ENCODE results near the gene CPEB4.

DNA sequence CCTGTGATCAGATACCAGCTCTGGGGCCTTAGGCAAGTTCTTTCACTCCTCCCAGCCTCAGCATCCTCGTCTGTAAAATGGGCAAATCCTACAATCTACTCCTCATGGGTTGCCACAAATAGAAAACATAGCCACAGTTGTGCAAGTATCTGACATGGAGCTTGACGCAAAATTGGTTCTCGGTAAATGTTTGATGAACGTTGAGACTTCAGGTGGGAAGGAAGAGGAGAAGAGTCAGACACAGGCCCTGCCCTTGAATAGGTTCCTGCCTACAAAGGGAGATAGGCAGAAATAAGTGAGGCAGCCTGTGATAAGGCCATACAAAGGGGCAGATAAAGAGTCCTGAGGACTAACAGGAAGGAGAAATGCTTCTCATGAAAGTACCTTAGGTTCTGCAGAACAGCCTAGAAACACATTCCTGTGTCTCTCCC, 26.1 kb upstream of the CPEB4 start:
- TF ChIP-seq, protein P1, sequence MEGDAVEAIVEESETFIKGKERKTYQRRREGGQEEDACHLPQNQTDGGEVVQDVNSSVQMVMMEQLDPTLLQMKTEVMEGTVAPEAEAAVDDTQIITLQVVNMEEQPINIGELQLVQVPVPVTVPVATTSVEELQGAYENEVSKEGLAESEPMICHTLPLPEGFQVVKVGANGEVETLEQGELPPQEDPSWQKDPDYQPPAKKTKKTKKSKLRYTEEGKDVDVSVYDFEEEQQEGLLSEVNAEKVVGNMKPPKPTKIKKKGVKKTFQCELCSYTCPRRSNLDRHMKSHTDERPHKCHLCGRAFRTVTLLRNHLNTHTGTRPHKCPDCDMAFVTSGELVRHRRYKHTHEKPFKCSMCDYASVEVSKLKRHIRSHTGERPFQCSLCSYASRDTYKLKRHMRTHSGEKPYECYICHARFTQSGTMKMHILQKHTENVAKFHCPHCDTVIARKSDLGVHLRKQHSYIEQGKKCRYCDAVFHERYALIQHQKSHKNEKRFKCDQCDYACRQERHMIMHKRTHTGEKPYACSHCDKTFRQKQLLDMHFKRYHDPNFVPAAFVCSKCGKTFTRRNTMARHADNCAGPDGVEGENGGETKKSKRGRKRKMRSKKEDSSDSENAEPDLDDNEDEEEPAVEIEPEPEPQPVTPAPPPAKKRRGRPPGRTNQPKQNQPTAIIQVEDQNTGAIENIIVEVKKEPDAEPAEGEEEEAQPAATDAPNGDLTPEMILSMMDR (IDR thresholded peaks at IDR 0.05; ENCODE audit: low read depth, low read length, missing input control), result no peak
- TF ChIP-seq, protein P2, sequence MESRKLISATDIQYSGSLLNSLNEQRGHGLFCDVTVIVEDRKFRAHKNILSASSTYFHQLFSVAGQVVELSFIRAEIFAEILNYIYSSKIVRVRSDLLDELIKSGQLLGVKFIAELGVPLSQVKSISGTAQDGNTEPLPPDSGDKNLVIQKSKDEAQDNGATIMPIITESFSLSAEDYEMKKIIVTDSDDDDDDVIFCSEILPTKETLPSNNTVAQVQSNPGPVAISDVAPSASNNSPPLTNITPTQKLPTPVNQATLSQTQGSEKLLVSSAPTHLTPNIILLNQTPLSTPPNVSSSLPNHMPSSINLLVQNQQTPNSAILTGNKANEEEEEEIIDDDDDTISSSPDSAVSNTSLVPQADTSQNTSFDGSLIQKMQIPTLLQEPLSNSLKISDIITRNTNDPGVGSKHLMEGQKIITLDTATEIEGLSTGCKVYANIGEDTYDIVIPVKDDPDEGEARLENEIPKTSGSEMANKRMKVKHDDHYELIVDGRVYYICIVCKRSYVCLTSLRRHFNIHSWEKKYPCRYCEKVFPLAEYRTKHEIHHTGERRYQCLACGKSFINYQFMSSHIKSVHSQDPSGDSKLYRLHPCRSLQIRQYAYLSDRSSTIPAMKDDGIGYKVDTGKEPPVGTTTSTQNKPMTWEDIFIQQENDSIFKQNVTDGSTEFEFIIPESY (IDR thresholded peaks at IDR 0.05), result no peak
- no peak for TF ChIP-seq YY1 (IDR thresholded peaks at IDR 0.05)
- TF ChIP-seq, protein P3, sequence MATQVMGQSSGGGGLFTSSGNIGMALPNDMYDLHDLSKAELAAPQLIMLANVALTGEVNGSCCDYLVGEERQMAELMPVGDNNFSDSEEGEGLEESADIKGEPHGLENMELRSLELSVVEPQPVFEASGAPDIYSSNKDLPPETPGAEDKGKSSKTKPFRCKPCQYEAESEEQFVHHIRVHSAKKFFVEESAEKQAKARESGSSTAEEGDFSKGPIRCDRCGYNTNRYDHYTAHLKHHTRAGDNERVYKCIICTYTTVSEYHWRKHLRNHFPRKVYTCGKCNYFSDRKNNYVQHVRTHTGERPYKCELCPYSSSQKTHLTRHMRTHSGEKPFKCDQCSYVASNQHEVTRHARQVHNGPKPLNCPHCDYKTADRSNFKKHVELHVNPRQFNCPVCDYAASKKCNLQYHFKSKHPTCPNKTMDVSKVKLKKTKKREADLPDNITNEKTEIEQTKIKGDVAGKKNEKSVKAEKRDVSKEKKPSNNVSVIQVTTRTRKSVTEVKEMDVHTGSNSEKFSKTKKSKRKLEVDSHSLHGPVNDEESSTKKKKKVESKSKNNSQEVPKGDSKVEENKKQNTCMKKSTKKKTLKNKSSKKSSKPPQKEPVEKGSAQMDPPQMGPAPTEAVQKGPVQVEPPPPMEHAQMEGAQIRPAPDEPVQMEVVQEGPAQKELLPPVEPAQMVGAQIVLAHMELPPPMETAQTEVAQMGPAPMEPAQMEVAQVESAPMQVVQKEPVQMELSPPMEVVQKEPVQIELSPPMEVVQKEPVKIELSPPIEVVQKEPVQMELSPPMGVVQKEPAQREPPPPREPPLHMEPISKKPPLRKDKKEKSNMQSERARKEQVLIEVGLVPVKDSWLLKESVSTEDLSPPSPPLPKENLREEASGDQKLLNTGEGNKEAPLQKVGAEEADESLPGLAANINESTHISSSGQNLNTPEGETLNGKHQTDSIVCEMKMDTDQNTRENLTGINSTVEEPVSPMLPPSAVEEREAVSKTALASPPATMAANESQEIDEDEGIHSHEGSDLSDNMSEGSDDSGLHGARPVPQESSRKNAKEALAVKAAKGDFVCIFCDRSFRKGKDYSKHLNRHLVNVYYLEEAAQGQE (IDR thresholded peaks at IDR 0.05), result no peak
- TF ChIP-seq, protein P4, sequence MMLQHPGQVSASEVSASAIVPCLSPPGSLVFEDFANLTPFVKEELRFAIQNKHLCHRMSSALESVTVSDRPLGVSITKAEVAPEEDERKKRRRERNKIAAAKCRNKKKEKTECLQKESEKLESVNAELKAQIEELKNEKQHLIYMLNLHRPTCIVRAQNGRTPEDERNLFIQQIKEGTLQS (IDR thresholded peaks at IDR 0.05), result no peak
- TF ChIP-seq GABPA (IDR thresholded peaks at IDR 0.05 in 1 of 2, conservative IDR thresholded peaks at IDR 0.05 in 1 of 2), result no peak
- no peak for TF ChIP-seq NR2F2 (IDR thresholded peaks at IDR 0.05)
- TF ChIP-seq TAF1 (conservative IDR thresholded peaks at IDR 0.05), result no peak
- no peak for TF ChIP-seq SP1 (IDR thresholded peaks at IDR 0.05)
